Activated naive CD8-positive, alpha-beta T cell treated with anti-CD3 and anti-CD28 coated beads for 36 hours (primary cell): ENCODE data around the gene AS3MT. TPM values are rescaled to one million over a fixed set of nuclear protein-coding genes. Genes with fewer than 3 reads are reported as not detected.
"Not testable (repeated sequence)": the region's sequence is repeated elsewhere in the genome, so short reads cannot be mapped to it uniquely, and the experiment has no call there.

ENCODE experiments used
- DNase-seq: peaks from one replicate; pipeline ENCODE4 v3.0.0; 2021
- H3K27ac Mint-ChIP-seq: one replicate; pipeline ENCODE4 v1.8.0; 2022; ENCODE audit warnings: mild to moderate bottlenecking, moderate library complexity, mixed read lengths
- H3K27me3 Mint-ChIP-seq: one replicate; pipeline ENCODE4 v1.8.0; 2022; ENCODE audit warnings: mild to moderate bottlenecking, mixed read lengths
- H3K36me3 Mint-ChIP-seq: one replicate; pipeline ENCODE4 v1.8.0; 2021; ENCODE audit warnings: mild to moderate bottlenecking, mixed read lengths
- H3K4me1 Mint-ChIP-seq: one replicate; pipeline ENCODE4 v1.8.0; 2021; ENCODE audit warnings: mixed read lengths
- H3K4me3 Mint-ChIP-seq: one replicate; pipeline ENCODE4 v1.8.0; 2022; ENCODE audit warnings: mild to moderate bottlenecking, moderate library complexity, mixed read lengths
- H3K9me3 Mint-ChIP-seq: one replicate; pipeline ENCODE4 v1.8.0; 2022; ENCODE audit warnings: mixed read lengths
- total RNA-seq, 2 experiments: library from RNA; stranded (reverse); gene quantifications; one replicate each; pipeline ENCODE4 v1.2.3, GENCODE V29; 2021

AS3MT gene
- total RNA-seq, 2 experiments from 2014 or later = 1.2 TPM; not detected in 1

DNA sequence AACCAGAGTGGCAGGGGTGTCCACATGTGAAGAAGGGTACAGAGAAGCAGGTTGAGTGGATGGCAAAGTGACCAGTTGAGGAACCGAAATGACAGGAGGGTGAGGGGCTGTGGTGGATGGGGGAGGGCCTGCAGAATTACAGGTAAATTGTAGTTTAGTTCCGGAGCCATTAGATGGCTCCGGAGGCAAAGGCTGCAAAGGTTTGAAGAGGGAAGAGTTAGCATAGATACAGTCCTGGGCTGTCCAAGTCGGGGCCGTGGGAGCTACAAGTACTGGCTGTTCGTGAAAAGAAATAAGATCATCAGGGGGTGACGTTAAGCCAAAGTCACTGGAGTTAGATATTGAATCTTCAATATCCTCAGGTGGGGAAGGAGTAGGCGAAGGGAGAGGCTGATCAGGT lies 26.1 kb upstream of the AS3MT start:
- DNase-seq, H3K4me1 Mint-ChIP-seq, H3K36me3 Mint-ChIP-seq, H3K27me3 Mint-ChIP-seq, H3K4me3 Mint-ChIP-seq, H3K9me3 Mint-ChIP-seq, H3K27ac Mint-ChIP-seq: not testable (repeated sequence)

DNA sequence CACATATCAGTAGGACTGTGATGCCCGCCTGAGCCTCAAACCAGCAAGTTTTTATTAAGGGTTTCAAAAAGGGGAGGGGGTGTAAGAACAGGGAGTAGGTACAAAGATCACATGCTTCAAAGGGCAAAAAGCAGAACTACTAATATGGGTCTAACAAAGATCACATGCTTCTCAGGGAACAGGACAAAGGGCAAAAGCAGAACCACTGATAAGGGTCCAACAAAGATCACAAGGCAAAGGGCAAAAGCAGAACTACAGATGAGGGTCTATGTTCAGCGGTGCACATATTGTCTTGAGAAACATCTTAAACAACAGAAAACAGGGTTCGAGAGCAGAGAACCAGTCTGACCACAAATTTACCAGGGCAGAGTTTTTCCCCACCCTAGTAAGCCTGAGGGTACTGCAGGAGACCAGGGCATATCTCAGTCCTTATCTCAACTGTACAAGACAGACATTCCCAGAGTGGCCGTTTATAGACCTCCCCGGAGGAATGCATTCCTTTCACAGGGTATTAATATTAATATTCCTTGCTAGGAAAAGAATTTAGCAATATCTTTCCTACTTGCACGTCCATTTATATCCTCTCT lies 25.0 kb upstream of the AS3MT start:
- not testable (repeated sequence) for DNase-seq, H3K27ac Mint-ChIP-seq, H3K36me3 Mint-ChIP-seq, H3K9me3 Mint-ChIP-seq, H3K4me3 Mint-ChIP-seq, H3K4me1 Mint-ChIP-seq, H3K27me3 Mint-ChIP-seq

DNA sequence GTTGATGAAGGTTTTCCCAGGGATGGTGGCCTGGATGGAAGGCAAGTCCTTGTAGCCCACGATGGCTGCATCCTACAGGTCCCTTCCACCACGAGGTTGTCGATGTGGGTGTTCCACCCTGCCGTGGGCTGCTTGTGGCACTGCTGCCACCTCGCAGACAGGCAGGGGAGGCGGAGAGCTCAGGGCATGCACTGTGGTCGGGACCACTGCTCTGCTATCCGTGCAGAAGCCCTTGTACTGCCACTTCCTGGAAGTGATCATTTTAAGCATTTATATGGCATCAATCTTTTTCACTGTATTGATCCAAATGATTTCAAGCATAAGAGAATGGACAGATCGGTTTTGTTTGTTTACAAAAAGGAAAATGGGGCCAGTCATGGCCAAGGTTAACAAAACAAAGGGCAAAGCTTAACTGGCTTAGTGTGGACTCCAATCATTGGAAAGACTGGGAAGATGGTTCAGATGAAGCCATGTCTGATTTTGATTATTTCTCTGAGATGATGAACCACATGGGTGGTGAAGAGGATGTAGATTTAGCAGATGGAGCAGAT lies 23.8 kb upstream of the AS3MT start:
- Mint-ChIP-seq H3K36me3 (no peaks in the 10 kb centered on the region), H3K4me3 (no peak overlapping the region), H3K27me3 (no peaks in the 10 kb centered on the region), H3K4me1 (no peaks in the 10 kb centered on the region), H3K9me3 (peaks cover 4% of the 10 kb centered on the region), H3K27ac (no peak overlapping the region)
- DNase-seq = no peak

DNA sequence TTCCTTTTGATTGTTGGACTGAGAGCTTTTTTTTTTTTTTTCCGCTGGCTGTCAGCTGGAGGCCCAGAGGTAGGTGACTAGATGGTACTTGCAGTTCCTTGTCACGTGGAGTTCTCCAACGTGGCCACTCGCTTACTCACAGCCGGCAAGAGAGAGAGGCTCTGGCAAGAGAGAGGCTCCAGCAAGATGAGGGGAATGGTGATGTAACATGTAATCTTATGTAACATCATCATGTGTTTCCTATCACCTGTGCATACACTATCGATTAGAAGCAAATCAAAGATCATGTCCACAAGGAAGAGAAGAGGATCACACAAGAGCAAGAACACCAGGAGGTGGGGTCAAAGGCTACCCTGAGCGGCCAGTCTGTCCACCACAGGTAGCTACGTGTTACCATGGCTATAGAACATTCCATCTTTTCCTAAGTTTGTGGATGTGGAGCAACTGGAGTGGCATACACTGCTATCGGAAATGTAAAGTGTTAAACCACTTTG lies 19.2 kb upstream of the AS3MT start:
- no peak for DNase-seq
- no peaks in the 10 kb centered on the region for H3K27me3 Mint-ChIP-seq
- no peaks in the 10 kb centered on the region for H3K36me3 Mint-ChIP-seq

DNA sequence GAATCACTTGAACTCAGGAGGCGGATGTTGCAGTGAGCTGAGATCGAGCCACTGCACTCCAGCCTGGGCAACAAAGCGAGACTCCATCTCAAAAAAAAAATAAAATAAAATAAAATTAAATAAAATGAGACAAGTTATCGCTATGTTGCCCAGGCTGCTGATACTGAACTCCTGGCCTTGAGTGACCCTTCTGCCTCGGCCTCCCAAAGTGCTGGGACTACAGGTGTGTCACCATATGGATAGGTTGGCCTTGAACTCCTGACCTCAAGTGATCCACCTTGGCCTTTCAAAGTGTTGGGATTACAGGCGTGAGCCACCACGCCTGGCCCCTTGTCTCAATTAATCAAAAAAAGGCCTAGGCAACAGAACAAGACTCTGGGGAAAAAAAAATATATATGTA lies 16.0 kb upstream of the AS3MT start:
- DNase-seq, H3K4me3 Mint-ChIP-seq, H3K27me3 Mint-ChIP-seq, H3K9me3 Mint-ChIP-seq, H3K36me3 Mint-ChIP-seq, H3K27ac Mint-ChIP-seq: not testable (repeated sequence)
- H3K4me1 Mint-ChIP-seq = peaks cover 11% of the 10 kb centered on the region

More for the DNA sequence above, 19.2 kb upstream of the AS3MT start:
- Mint-ChIP-seq H3K9me3 (no peaks in the 10 kb centered on the region), H3K4me3 (no peak overlapping the region), H3K4me1 (peaks cover 2% of the 10 kb centered on the region), H3K27ac (no peak overlapping the region)

DNA sequence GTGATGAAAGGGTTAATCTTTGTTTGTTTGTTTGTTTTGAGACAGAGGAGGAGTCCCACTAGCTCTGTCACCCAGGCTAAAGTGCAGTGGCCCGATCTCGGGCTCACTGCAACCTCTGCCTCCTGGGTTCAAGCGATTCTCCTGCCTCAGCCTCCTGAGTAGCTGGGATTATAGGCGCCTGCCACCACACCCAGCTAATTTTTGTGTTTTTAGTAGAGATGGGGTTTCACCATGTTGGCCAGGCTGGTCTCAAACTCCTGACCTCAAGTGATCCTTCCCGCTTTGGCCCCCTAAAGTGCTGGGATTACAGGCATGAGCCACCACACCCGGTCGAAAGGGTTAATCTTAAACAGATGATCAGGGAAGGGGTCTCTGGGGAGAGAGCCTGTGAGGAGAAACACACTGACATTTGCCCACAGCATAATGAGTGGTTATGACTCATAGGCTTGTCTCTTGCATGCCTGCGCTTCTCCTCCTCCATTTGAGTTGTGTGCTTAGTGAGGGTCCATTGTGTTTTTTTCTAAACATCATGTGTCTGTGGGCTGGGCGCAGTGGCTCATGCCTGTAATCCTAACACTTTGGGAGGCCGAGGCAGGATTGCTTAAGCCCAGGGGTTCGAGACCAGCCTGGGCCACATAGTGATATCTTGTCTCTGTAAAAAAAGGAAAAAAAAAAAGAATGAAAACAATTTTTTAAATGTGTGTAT lies 13.4 kb upstream of the AS3MT start:
- H3K36me3 Mint-ChIP-seq, DNase-seq, H3K9me3 Mint-ChIP-seq, H3K27ac Mint-ChIP-seq, H3K27me3 Mint-ChIP-seq: not testable (repeated sequence)
- H3K4me3 Mint-ChIP-seq = peak overlapping the region; percentile 68
- peaks cover 11% of the 10 kb centered on the region for H3K4me1 Mint-ChIP-seq

DNA sequence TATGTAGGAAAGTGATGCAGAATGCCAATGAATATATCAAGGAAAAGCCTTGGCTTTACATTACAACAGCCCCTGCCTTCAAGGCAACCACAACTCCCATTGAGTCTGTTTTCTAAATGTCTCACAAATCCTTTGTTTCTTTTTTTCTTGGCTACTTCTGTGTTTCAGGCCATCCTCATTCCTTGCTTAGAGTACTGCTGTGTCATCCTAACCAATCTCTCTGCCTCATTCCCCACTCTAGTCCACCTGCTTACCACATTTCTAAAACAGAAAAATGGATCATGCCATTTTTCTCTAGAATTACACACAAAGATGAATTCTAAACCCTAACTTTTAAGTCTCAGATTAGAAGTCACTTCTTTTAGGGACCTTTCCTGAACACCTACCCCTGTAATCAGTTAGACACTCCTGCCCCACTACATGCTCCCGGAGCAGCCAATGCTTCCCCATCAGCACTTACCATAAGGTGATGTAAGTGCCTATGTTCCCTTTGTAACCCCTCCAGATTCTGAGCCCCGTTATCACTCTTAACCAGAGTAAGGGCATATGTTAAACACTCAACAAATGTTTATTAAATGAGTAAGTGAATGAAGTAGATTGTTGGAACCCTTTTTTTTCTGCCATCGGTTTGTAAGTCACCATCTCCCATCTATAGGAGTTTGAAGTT lies 12.4 kb upstream of the AS3MT start:
- DNase-seq = no peak
- no peaks in the 10 kb centered on the region for H3K9me3 Mint-ChIP-seq
- no peaks in the 10 kb centered on the region for H3K27me3 Mint-ChIP-seq
- H3K36me3 Mint-ChIP-seq = no peaks in the 10 kb centered on the region
- H3K4me3 Mint-ChIP-seq = no peak overlapping the region
- no peak overlapping the region for H3K27ac Mint-ChIP-seq
- H3K4me1 Mint-ChIP-seq = peaks cover 11% of the 10 kb centered on the region

DNA sequence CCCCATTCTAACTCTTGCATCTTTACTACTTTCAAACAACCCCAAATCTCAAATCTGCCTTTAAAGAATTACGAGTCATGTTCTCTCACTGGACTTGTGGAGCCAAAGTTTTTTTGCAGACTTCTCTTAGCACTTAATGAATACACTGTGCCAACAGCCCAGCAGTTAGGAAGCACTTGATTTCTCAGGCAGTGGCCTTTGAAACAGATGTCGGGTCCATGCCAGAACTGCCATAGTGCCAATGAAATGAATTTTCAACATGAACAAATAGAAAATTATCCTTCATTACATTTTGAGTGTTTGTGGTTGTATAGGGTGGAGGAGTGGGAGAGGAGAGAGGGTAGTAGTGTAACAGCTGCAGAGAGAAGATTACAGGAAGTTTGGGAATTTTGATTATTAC lies 9.4 kb upstream of the AS3MT start:
- no peaks in the 10 kb centered on the region for H3K27me3 Mint-ChIP-seq
- no peak overlapping the region for H3K4me3 Mint-ChIP-seq
- H3K4me1 Mint-ChIP-seq = peaks cover 9% of the 10 kb centered on the region
- DNase-seq = no peak
- no peak overlapping the region for H3K27ac Mint-ChIP-seq
- no peaks in the 10 kb centered on the region for H3K9me3 Mint-ChIP-seq
- peaks cover 5% of the 10 kb centered on the region for H3K36me3 Mint-ChIP-seq

DNA sequence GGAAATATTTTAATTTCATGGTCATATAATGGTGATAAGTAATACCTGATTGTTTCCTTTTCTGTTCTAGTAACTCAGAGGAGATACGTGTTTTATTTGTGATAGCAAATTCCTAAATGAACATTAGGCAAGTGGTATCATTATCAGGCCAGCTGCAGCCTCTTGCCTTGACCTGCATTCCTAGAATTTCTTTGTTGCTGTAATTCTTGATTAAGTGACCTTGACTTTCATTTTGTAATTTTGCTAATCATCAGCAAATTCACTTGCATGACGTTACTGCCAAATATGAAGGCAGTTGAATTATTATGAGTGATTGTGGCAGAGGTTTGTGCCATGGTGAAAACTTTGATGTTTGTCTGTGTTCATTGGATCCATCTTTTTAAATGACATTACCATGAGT lies 5.6 kb upstream of the AS3MT start:
- Mint-ChIP-seq H3K4me3 (no peak overlapping the region), H3K36me3 (peaks cover 5% of the 10 kb centered on the region), H3K9me3 (no peaks in the 10 kb centered on the region), H3K27ac (no peak overlapping the region), H3K4me1 (no peaks in the 10 kb centered on the region), H3K27me3 (peaks cover under 1% of the 10 kb centered on the region)
- no peak for DNase-seq

DNA sequence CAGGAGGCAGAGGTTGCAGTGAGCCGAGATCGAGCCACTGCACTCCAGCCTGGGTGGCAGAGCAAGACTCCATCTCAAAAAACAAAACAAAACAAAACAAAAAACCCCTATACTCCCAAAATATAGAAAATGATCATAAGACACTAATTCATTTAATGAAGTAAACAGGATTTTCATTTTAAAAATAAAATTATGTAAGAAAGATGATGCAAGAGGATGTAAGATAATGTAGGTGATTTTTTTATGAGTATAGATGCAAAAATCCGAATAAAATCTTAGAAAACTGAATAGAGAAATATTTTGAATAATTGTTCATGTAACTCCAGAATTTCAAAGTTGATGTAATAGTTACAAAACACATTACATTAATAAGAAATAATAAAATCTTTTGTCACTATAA lies 3.6 kb upstream of the AS3MT start:
- Mint-ChIP-seq H3K4me3 (no peak overlapping the region), H3K27ac (no peak overlapping the region), H3K9me3 (no peaks in the 10 kb centered on the region), H3K27me3 (peaks cover 18% of the 10 kb centered on the region), H3K36me3 (peaks cover 5% of the 10 kb centered on the region), H3K4me1 (peaks cover 4% of the 10 kb centered on the region)
- no peak for DNase-seq

DNA sequence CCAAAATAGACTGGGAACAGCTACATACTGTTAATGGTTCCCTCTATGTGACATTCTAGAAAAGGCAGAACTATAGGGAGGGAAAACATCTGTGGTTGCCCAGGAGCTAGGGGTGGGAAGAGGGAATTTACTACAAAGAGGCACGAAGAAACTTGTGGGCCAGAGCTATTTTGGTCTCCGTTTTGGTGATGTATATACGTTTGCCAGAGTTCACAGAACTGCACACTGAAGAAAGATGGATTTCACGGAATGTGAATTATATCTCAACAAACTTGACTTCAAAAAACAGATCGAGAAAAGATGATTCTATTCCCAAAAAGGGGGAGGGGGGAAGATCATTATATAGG lies 386 bp upstream of the AS3MT start:
- peak overlapping the region; percentile 60 for H3K4me3 Mint-ChIP-seq
- H3K4me1 Mint-ChIP-seq = peaks cover 4% of the 10 kb centered on the region

DNA sequence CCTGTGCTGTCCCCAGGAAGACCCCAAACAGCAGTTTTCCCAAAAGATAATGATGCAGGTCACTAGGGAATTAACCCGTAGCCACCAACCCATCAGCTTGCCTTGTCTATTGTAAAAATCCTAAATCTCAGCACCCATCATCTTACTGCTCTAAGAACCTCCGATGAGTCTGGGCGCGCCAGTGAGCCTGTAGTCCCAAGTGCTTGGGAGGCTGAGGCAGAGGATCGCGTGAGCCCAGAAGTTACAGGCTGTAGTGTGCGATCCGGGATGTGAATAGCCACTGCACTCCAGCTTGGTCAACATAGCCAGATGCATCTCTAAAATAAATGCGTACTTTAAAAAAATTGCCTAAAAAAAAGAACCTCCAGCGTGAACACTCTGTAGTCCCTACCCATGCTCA lies 951 bp downstream of the AS3MT start:
- no peak for DNase-seq
- no peaks in the 10 kb centered on the region for H3K9me3 Mint-ChIP-seq
- H3K4me3 Mint-ChIP-seq = peak overlapping the region; percentile 73
- H3K27ac Mint-ChIP-seq = no peak overlapping the region
- H3K27me3 Mint-ChIP-seq = peaks cover 28% of the 10 kb centered on the region
- no peaks in the 10 kb centered on the region for H3K36me3 Mint-ChIP-seq
- H3K4me1 Mint-ChIP-seq = peaks cover 4% of the 10 kb centered on the region

More for the DNA sequence above, 386 bp upstream of the AS3MT start:
- DNase-seq = no peak
- H3K27ac Mint-ChIP-seq = no peak overlapping the region
- no peaks in the 10 kb centered on the region for H3K9me3 Mint-ChIP-seq
- H3K36me3 Mint-ChIP-seq = no peaks in the 10 kb centered on the region
- peaks cover 28% of the 10 kb centered on the region for H3K27me3 Mint-ChIP-seq

DNA sequence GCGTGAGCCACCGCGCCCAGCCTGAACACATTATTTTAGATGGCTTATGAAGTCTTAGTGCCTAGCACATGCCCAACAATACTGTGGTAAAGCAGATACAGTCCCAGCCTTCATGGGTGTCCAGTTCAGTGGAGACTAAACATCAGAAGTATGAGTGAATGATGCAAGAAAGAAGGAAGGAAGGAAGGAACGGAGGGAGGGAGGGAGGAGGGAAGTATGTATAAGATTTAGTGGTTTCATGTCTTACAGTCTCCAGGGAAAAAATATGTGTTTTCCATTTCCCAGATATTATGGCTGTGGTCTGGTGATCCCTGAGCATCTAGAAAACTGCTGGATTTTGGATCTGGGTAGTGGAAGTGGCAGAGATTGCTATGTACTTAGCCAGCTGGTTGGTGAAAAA lies 2.9 kb downstream of the AS3MT start:
- Mint-ChIP-seq H3K9me3 (no peaks in the 10 kb centered on the region), H3K27me3 (peaks cover 28% of the 10 kb centered on the region), H3K4me3 (no peak overlapping the region), H3K27ac (no peak overlapping the region), H3K36me3 (no peaks in the 10 kb centered on the region), H3K4me1 (peaks cover 4% of the 10 kb centered on the region)
- no peak for DNase-seq

DNA sequence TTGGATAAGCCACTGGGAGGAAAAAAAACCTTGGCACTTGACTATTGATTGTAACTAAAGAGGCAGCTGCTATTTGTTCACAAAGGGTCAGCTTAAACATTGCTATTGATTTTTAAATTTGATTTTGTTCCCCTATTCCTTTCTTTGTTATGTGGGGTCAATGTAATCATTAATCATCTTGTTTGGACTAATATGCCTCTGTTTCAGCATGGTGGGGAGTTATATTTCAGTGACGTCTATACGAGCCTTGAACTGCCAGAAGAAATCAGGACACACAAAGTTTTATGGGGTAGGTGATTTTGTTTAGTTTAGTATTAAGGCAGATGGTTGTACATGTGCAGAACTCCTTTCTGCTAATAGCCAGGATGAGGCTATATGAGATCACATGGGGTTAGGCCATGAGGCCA lies 7.5 kb downstream of the AS3MT start:
- Mint-ChIP-seq H3K4me1 (no peaks in the 10 kb centered on the region), H3K27ac (no peak overlapping the region), H3K4me3 (no peak overlapping the region), H3K36me3 (peaks cover 2% of the 10 kb centered on the region), H3K9me3 (no peaks in the 10 kb centered on the region), H3K27me3 (peaks cover 6% of the 10 kb centered on the region)
- DNase-seq = no peak

DNA sequence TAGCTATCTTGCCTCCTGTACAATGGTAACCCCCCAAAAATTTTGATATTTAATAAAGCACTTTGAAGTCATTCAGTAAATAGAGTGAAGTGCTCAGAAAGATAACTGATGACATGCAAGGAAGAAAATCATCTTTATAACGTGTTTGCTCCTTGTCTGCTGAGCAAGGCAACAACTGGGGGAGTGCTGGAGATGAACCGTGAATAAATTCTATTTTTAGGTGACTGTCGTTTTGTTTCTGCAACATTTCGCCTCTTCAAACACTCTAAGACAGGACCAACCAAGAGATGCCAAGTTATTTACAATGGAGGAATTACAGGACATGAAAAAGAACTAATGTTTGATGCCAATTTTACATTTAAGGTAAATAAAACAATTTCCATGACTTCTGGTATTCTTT lies 9.4 kb downstream of the AS3MT start:
- H3K4me3 Mint-ChIP-seq = no peak overlapping the region
- no peaks in the 10 kb centered on the region for H3K4me1 Mint-ChIP-seq
- H3K27me3 Mint-ChIP-seq = no peaks in the 10 kb centered on the region
- H3K9me3 Mint-ChIP-seq = no peaks in the 10 kb centered on the region
- no peak overlapping the region for H3K27ac Mint-ChIP-seq
- peaks cover 2% of the 10 kb centered on the region for H3K36me3 Mint-ChIP-seq
- DNase-seq = no peak
